Stimulated activated CD4-positive, alpha-beta T cell treated with anti-CD3 and anti-CD28 coated beads, TNF-alpha, amount 100 ng/mL, for 4 hours (primary cell): Measurements from ENCODE around the gene ELMO1.
"Not testable (repeated sequence)": the region's sequence is repeated elsewhere in the genome, so short reads cannot be mapped to it uniquely, and the experiment has no call there.

Experiments used
- DNase-seq, 3 experiments: peaks; one replicate each; pipeline ENCODE4 v3.0.0-alpha.2; 2020; ENCODE audit warnings: low read depth in 3 of 3

Gene ELMO1

DNA sequence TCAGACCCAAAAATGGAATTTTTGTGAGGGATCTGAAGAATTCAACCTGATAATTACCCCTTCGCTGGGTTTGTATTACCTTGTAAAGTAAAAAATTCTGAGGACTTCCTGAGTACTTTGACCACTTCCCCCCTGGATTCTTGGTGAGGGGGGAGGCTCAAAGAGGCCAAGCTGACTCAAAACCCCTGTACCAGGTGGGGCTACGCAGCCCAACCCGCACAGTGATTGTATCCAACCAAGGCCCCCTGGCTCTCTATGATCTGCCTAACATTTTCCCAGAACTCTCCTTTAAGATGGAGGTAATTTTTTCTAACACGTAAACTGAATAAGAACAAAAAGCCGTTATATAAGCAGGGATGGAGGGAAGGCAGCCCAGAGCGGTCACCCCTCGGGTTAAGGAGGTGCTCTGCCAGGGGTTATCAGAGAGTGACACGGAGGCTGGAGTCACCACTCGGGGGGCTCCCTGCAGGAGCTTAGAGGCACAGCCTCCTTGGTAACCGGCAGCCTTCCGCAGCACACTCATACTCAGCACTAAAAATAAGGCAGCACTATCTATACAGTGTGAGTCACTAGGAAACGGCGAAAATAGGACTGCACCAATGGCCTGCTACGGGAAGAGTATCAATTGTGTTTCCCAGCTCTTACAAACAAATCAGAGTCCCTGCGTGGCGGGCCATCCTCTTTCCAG is 255.4 kb downstream of the ELMO1 start:
- DNase-seq: no peak

DNA sequence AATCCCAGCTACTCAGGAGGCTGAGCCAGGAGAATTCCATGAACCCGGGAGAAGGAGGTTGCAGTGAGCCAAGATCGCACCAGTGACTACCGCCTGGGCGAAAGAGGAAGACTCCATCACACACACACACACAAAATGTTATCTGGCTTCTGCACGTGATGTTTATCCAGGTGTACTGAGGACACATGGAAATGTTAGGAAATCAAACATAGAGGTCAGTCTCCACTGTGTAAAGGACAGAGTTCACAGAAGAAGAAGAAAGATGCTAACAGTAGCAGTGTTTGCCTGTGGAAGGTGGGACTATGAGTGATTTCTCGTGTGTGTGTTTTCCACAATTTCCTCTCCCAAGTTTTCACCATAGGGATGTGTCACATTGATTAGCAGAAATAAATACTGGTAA is 256.9 kb downstream of the ELMO1 start:
- DNase-seq: no peak

- no peak for DNase-seq
Measured at GRCh38 chr7:37187179-37187578, 261.5 kb downstream of the ELMO1 start.

GRCh38 chr7:37186753-37187152 is 261.9 kb downstream of the ELMO1 start:
- no peak for DNase-seq

DNA sequence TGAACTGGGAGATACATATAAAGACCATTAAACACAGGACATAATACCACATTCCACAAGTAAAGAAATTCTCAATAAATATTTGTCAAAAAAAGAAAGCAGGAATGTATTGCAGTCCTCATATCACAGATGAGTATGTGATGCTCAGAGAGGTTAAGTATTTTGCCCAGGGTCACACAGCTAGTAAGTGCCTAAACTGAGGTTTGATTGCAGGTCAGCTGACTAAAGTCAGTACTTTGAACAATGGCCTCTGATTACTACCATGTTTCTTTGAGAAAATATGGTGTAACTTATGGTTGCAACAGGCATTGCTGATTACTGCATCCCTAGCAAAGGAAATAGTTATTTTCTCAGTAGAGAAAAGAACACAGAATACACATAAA is 267.1 kb downstream of the ELMO1 start:
- no peak for DNase-seq

GRCh38 chr7:37180828-37181549 is 267.7 kb downstream of the ELMO1 start:
- no peak for DNase-seq

DNA sequence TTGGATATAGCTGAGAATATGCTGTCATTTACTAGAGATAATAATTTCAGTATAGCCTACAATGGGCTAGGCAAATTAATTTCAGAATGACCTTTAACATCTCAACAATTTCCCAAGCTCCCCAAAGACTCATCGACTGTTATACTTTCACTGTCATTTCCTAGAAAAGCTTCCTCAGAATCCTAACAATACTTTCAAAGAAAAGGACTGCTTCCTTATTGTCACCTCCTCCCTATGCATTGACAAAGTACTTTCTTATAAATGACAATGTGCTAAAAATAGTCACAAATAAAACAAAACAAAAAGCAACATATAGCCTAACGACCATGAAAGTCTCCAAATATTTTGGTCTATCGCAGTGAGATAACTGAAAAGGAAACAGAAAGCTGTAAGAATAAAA is 272.6 kb downstream of the ELMO1 start:
- no peak for DNase-seq

DNA sequence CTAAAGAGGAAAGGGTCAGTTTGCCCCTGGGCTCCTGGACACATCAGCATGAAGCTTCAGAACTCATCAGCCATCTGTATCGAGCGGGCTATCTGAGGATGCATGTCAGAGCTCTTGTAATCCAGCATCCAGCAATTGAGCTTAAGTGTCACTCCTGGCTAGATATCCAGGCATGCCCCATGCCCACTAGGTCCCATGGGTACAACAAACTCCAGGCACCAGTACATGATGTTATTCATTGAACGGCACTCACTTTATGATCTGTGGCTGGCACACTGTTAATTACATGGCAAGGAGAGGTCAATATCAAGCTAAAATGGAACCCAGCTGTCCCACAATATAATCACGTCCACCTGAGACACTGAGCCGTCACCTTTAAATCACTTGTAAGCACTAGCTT is 274.2 kb downstream of the ELMO1 start:
- DNase-seq: no peak

DNA sequence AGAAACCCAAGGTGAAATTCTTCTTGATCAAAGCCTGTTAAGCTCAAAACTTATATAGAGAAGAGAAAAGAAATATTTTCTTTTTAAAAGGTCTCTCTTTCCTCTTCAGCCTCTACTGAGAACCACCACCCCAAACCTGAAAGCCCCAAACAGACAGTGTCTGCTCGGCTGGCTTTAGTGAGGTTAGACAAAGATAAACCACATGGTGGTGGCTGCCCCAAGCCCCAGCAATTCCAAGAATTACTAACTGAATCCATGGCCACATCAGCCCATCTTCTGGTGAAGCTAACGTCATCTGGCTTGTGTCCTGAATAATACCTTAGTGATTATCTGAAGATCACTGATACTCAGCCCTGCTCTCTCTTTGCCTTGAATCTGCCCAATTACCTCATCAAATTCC is 275.0 kb downstream of the ELMO1 start:
- no peak for DNase-seq

DNA sequence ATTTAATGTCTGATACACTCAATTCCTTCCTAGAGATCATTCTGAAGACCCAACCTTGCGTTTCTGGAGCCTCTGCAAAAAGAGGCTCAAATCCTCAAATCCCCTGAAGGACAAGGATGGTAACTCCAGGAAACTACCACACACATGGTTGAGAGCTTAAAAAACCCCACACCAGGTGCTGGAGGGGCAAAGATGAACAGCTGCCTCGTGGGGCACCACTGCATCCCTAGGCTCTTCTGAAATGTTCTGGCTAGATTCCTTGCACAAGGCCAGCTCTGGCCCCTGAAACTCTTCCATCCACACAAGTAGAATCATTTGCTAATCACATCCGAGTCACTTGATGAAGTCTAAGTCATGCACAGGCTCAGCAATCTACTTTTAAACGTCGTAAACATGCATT is 286.6 kb downstream of the ELMO1 start:
- DNase-seq: no peak

GRCh38 chr7:37160656-37161055 is 288.0 kb downstream of the ELMO1 start:
- DNase-seq: no peak

DNA sequence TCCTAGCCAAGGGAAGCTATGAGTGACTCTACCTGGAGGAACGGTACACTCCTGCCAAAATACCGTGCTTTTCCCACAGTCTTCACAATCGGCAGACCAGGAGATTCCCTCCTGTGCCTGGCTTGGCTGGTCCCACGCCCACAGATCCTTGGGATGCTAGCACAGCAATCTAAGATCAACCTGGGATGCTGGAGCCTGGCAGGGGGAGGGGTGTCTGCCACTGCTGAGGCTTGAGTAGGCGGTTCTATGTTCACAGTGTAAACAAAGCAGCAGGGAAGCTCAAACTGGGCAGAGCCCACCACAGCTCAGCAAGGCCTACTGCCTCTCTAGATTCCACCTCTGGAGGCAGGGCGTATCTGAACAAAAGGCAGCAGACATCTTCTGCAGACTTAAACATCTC is 295.3 kb downstream of the ELMO1 start:
- no peak for DNase-seq

- DNase-seq: no peak
Measured at GRCh38 chr7:37151741-37152413, 296.8 kb downstream of the ELMO1 start.

DNA sequence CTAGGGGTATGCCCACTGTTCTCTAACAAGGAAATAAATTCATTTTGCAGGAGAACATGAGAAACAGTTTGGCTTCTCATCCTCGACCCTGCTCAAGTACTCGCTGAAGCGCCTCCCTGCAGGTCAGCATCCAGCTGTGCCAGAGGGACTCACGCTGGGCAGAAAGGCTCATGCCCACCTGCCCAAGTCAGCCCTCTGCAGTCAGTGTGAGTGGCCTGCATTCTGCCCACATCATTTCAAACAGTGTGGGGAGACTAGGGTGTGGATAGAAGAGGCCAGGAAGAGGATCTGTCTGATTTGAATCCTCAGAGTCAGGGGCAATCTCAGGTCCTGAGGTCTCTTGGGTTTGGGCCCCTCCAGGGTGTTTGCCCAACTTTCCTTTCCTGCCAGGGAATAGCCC is 297.8 kb downstream of the ELMO1 start:
- DNase-seq: no peak

- no peak for DNase-seq
Measured at GRCh38 chr7:37150180-37150579, 298.5 kb downstream of the ELMO1 start.

GRCh38 chr7:37149773-37150124 is 298.9 kb downstream of the ELMO1 start:
- no peak for DNase-seq

- DNase-seq: no peak
Measured at GRCh38 chr7:37149051-37149772, 299.5 kb downstream of the ELMO1 start.

DNA sequence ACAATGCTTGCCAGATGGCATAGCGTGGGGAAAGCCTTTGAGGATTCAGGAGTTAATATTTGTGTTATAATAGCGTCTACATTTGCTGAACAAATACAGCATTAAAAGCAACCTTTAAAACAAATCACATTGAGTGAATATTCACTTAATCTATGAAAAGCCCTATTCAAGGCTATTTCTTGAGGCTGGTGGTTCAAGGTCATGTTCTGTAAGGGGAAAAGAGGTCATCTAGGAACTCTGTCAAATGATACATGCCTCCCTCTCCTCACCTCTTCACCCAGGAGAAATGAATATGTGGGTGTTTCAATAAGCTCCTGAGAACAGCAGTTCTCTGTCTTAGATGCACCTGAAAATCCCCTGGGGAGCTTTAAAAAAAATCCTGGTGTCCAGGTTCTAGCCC is 303.0 kb downstream of the ELMO1 start:
- DNase-seq: no peak

- DNase-seq: no peak
Measured at GRCh38 chr7:37144423-37144822, 304.2 kb downstream of the ELMO1 start.

DNA sequence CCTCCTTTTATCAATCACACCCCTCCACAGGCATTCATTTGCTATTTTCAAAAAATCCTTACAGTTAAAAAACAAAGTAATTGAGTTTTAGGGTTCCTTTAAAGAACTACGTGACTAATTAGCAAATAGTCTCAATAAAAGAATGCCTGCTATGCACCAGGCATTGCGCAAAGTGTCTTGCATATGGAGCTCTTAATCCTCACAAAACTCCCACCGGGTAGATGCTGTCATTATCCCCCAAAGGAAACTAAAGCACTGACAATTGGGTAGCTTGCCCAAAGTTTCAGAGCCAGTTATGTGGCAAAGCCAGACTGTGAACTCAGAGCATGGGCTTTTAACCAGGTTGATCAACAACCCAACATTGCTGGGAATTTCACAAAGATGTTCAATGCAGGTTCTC is 305.7 kb downstream of the ELMO1 start:
- no peak for DNase-seq

DNA sequence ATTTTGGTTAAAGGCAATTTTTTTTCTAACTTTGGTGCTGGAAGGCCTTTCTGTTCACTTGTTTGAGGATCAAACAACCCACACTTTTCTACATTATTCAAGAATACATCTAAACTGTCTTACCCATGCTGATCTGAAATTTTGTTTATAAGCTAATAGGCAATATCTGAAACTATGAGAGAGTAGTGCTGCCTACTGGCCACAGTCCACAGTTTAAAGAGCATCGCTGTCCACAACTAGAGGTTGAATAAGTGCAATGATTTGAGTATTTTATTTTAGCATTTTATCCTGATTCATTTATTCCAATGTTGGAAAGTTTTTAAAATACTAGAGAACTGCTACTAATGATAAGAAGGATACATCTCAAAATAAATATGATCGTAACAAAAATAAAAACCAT is 306.9 kb downstream of the ELMO1 start:
- no peak for DNase-seq

DNA sequence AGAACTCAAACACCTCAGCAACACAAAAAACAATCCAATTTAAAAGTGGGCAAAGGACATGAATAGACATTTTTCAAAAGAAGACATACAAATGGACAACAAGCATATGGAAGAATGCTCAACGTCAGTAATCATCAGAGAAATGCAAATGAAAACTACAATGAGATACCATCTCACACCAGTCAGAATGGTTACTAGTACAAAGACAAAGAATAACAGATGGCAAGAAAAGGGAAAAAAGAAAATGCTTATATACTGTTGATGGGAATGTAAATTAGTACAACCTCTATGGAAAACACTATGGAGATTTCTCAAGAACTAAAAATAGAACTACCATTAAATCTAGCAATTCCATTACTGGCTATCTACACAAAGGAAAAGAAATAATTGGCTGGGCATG is 314.8 kb downstream of the ELMO1 start:
- DNase-seq: not testable (repeated sequence)

DNA sequence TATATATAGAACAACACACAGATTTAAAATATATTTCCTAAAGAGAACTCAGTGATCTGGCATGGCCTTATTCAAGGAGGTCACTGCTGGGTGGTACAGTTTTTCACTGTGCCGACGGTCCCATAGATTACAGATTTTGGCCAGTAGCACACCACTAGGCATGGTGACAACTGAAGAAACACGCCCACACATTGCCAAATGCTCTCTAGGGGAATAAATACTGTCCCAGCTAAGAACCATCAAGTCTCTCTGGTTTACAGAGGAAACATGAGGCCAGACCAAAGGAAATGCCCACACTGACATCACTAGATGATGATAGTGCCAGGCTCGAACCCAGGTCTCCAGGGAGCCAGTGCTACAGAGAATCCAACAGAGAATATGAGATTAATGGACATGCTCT is 316.8 kb downstream of the ELMO1 start:
- no peak for DNase-seq
